ENCODE measurements around the gene SLC24A4.
A peak's percentile ranks its signal among the peaks of the same experiment; 100 is the strongest.

Gene SLC24A4

GRCh38 chr14:92497391-92497790 lies 174.4 kb downstream of the SLC24A4 start:
- TF ChIP-seq CTCF (IDR thresholded peaks at IDR 0.05; ENCODE audit: control insufficient read depth, insufficient read depth, low read depth, low read length, missing control alignments) = no peak
- no peak for DNase-seq (ENCODE audit: low read depth)
- no peak overlapping the region for H3K4me3 ChIP-seq (ENCODE audit: control insufficient read depth, low read depth, low read length)

GRCh38 chr14:92499234-92499633 lies 176.3 kb downstream of the SLC24A4 start:
- no peak for DNase-seq (ENCODE audit: low read depth)
- no peak for TF ChIP-seq CTCF (IDR thresholded peaks at IDR 0.05; ENCODE audit: control insufficient read depth, insufficient read depth, low read depth, low read length, missing control alignments)
- no peak overlapping the region for H3K4me3 ChIP-seq (ENCODE audit: control insufficient read depth, low read depth, low read length)

GRCh38 chr14:92500491-92500941 lies 177.6 kb downstream of the SLC24A4 start:
- no peak for TF ChIP-seq CTCF (IDR thresholded peaks at IDR 0.05; ENCODE audit: control insufficient read depth, insufficient read depth, low read depth, low read length, missing control alignments)
- no peak for DNase-seq (ENCODE audit: low read depth)
- no peak overlapping the region for H3K4me3 ChIP-seq (ENCODE audit: control insufficient read depth, low read depth, low read length)

- DNase-seq (ENCODE audit: low read depth) = peak; percentile 84
- no peak for TF ChIP-seq CTCF (IDR thresholded peaks at IDR 0.05; ENCODE audit: control insufficient read depth, insufficient read depth, low read depth, low read length, missing control alignments)
- H3K4me3 ChIP-seq (ENCODE audit: control insufficient read depth, low read depth, low read length) = no peak overlapping the region
Measured at GRCh38 chr14:92501891-92502351, 179.0 kb downstream of the SLC24A4 start.

- DNase-seq (ENCODE audit: low read depth) = no peak
- no peak for TF ChIP-seq CTCF (IDR thresholded peaks at IDR 0.05; ENCODE audit: control insufficient read depth, insufficient read depth, low read depth, low read length, missing control alignments)
- no peak overlapping the region for H3K4me3 ChIP-seq (ENCODE audit: control insufficient read depth, low read depth, low read length)
Measured at GRCh38 chr14:92502541-92503286, 179.7 kb downstream of the SLC24A4 start.

- TF ChIP-seq CTCF (IDR thresholded peaks at IDR 0.05; ENCODE audit: control insufficient read depth, insufficient read depth, low read depth, low read length, missing control alignments) = no peak
- no peak overlapping the region for H3K4me3 ChIP-seq (ENCODE audit: control insufficient read depth, low read depth, low read length)
- DNase-seq (ENCODE audit: low read depth) = no peak
Measured at GRCh38 chr14:92503756-92504491, 181.0 kb downstream of the SLC24A4 start.
